ENCODE data around the gene LAMB1.
"Not testable (repeated sequence)": the region's sequence is repeated elsewhere in the genome, so short reads cannot be mapped to it uniquely, and the experiment has no call there.

LAMB1 gene

GRCh38 chr7:107917763-107918651 is 85.0 kb downstream of the LAMB1 start:
- DNase-seq (ENCODE audit: low read depth): no peak

- DNase-seq (ENCODE audit: low read depth): no peak
These were observed 87.4 kb downstream of the LAMB1 start for GRCh38 chr7:107915541-107915940.

- no peak for DNase-seq (ENCODE audit: low read depth)
These were observed 88.1 kb downstream of the LAMB1 start for GRCh38 chr7:107914831-107915230.

GRCh38 chr7:107913851-107914250 is 89.1 kb downstream of the LAMB1 start:
- no peak for DNase-seq (ENCODE audit: low read depth)

- no peak for DNase-seq (ENCODE audit: low read depth)
These were observed 91.0 kb downstream of the LAMB1 start for GRCh38 chr7:107911981-107912380.

- DNase-seq (ENCODE audit: low read depth): no peak
These were observed 93.5 kb downstream of the LAMB1 start for GRCh38 chr7:107909445-107909844.

- DNase-seq (ENCODE audit: low read depth): no peak
These were observed 95.2 kb downstream of the LAMB1 start for GRCh38 chr7:107907790-107908189.

GRCh38 chr7:107902381-107902780 is 100.6 kb downstream of the LAMB1 start:
- DNase-seq (ENCODE audit: low read depth): no peak

- no peak for DNase-seq (ENCODE audit: low read depth)
These were observed 102.4 kb downstream of the LAMB1 start for GRCh38 chr7:107900496-107901015.

GRCh38 chr7:107898997-107899594 is 103.9 kb downstream of the LAMB1 start:
- no peak for DNase-seq (ENCODE audit: low read depth)

- not testable (repeated sequence) for DNase-seq (ENCODE audit: low read depth)
These were observed 110.6 kb downstream of the LAMB1 start for GRCh38 chr7:107892367-107892741.

GRCh38 chr7:107891636-107892366 is 111.2 kb downstream of the LAMB1 start:
- DNase-seq (ENCODE audit: low read depth): no peak

- DNase-seq (ENCODE audit: low read depth): peak; percentile 71
These were observed 111.9 kb downstream of the LAMB1 start, which contains the start of gene DLD for GRCh38 chr7:107890962-107891635. Gene DLD (plus strand): TSS chr7:107891183. CDS start chr7:107891251, 68 bp downstream.

- DNase-seq (ENCODE audit: low read depth): no peak
These were observed 112.4 kb downstream of the LAMB1 start for GRCh38 chr7:107890493-107890961.

- no peak for DNase-seq (ENCODE audit: low read depth)
These were observed 113.0 kb downstream of the LAMB1 start for GRCh38 chr7:107889992-107890391.

- not testable (repeated sequence) for DNase-seq (ENCODE audit: low read depth)
These were observed 115.1 kb downstream of the LAMB1 start for GRCh38 chr7:107887827-107888226.

- DNase-seq (ENCODE audit: low read depth): no peak
These were observed 118.7 kb downstream of the LAMB1 start for GRCh38 chr7:107884066-107884818.

GRCh38 chr7:107882766-107883165 is 120.2 kb downstream of the LAMB1 start:
- no peak for DNase-seq (ENCODE audit: low read depth)

GRCh38 chr7:107879400-107880035 is 123.4 kb downstream of the LAMB1 start:
- DNase-seq (ENCODE audit: low read depth): no peak

- no peak for DNase-seq (ENCODE audit: low read depth)
These were observed 124.3 kb downstream of the LAMB1 start for GRCh38 chr7:107878636-107879035.
